Measurements from ENCODE around the gene LDLRAD3.

- TF ChIP-seq, protein P1, sequence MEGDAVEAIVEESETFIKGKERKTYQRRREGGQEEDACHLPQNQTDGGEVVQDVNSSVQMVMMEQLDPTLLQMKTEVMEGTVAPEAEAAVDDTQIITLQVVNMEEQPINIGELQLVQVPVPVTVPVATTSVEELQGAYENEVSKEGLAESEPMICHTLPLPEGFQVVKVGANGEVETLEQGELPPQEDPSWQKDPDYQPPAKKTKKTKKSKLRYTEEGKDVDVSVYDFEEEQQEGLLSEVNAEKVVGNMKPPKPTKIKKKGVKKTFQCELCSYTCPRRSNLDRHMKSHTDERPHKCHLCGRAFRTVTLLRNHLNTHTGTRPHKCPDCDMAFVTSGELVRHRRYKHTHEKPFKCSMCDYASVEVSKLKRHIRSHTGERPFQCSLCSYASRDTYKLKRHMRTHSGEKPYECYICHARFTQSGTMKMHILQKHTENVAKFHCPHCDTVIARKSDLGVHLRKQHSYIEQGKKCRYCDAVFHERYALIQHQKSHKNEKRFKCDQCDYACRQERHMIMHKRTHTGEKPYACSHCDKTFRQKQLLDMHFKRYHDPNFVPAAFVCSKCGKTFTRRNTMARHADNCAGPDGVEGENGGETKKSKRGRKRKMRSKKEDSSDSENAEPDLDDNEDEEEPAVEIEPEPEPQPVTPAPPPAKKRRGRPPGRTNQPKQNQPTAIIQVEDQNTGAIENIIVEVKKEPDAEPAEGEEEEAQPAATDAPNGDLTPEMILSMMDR (IDR thresholded peaks at IDR 0.05): no peak
- TF ChIP-seq POLR2A (IDR thresholded peaks at IDR 0.05) (no peak), EP300 (IDR thresholded peaks at IDR 0.05) (no peak)
Observed at GRCh38 chr11:36258730-36259360, 315.0 kb downstream of the LDLRAD3 start.

Measured in ovary (tissue), 3 donors.